Neuron (in vitro differentiated cells): ENCODE measurements around the gene ASB18.
A peak's percentile ranks its signal among the peaks of the same experiment; 100 is the strongest.

Source experiments
- H2AFZ ChIP-seq: one replicate; pipeline ENCODE4 v1.6.1; 2013; ENCODE audit warnings: low read depth, mild to moderate bottlenecking, inconsistent platforms, low read length, moderate library complexity
- H3K27me3 ChIP-seq: one replicate; pipeline ENCODE4 v1.6.1; 2013; ENCODE audit warnings: low read length; ENCODE audit not compliant: insufficient read depth
- H3K36me3 ChIP-seq: one replicate; pipeline ENCODE4 v1.6.1; 2013; ENCODE audit warnings: low read length; ENCODE audit not compliant: insufficient read depth
- H3K4me1 ChIP-seq: one replicate; pipeline ENCODE4 v1.6.1; 2013; ENCODE audit warnings: low read length; ENCODE audit not compliant: insufficient read depth
- H3K4me3 ChIP-seq: 2 replicates; pipeline ENCODE4 v1.5.1; 2013; ENCODE audit warnings: mild to moderate bottlenecking, low read length, moderate library complexity
- H3K9me3 ChIP-seq: one replicate; pipeline ENCODE4 v1.6.1; 2013; ENCODE audit warnings: low read length

Gene ASB18

GRCh38 chr2:236163471-236164200, 100.6 kb downstream of the ASB18 start:
- Histone ChIP-seq H3K9me3 (no peaks in the 10 kb centered on the region), H3K27me3 (no peaks in the 10 kb centered on the region), H2AFZ (no peak overlapping the region), H3K36me3 (peaks cover 31% of the 10 kb centered on the region), H3K4me3 (peak overlapping the region; percentile 67), H3K4me1 (peaks cover 55% of the 10 kb centered on the region)

GRCh38 chr2:236162882-236163470, 101.2 kb downstream of the ASB18 start:
- H3K36me3 ChIP-seq, result peaks cover 31% of the 10 kb centered on the region
- no peaks in the 10 kb centered on the region for H3K9me3 ChIP-seq
- no peak overlapping the region for H2AFZ ChIP-seq
- H3K4me3 ChIP-seq, result no peak overlapping the region
- no peaks in the 10 kb centered on the region for H3K27me3 ChIP-seq
- H3K4me1 ChIP-seq, result peaks cover 55% of the 10 kb centered on the region

GRCh38 chr2:236162031-236162845, 102.0 kb downstream of the ASB18 start:
- Histone ChIP-seq H3K9me3 (no peaks in the 10 kb centered on the region), H2AFZ (no peak overlapping the region), H3K4me3 (no peak overlapping the region), H3K4me1 (peaks cover 55% of the 10 kb centered on the region), H3K27me3 (no peaks in the 10 kb centered on the region), H3K36me3 (peaks cover 31% of the 10 kb centered on the region)

- no peak overlapping the region for H2AFZ ChIP-seq
- no peak overlapping the region for H3K4me3 ChIP-seq
- H3K9me3 ChIP-seq, result no peaks in the 10 kb centered on the region
- peaks cover 55% of the 10 kb centered on the region for H3K4me1 ChIP-seq
- H3K27me3 ChIP-seq, result no peaks in the 10 kb centered on the region
- peaks cover 31% of the 10 kb centered on the region for H3K36me3 ChIP-seq
These were observed 102.7 kb downstream of the ASB18 start for GRCh38 chr2:236161531-236161930.

GRCh38 chr2:236161082-236161462, 103.1 kb downstream of the ASB18 start:
- no peak overlapping the region for H2AFZ ChIP-seq

GRCh38 chr2:236160366-236161081, 103.7 kb downstream of the ASB18 start:
- Histone ChIP-seq H3K9me3 (no peaks in the 10 kb centered on the region), H2AFZ (no peak overlapping the region), H3K27me3 (no peaks in the 10 kb centered on the region), H3K4me3 (no peak overlapping the region), H3K36me3 (peaks cover 25% of the 10 kb centered on the region), H3K4me1 (peaks cover 47% of the 10 kb centered on the region)

More at GRCh38 chr2:236161082-236161462, 103.1 kb downstream of the ASB18 start:
- Histone ChIP-seq H3K4me3 (no peak overlapping the region), H3K9me3 (no peaks in the 10 kb centered on the region), H3K36me3 (peaks cover 31% of the 10 kb centered on the region), H3K4me1 (peaks cover 53% of the 10 kb centered on the region), H3K27me3 (no peaks in the 10 kb centered on the region)

- H3K4me3 ChIP-seq, result no peak overlapping the region
- peaks cover 40% of the 10 kb centered on the region for H3K4me1 ChIP-seq
- no peaks in the 10 kb centered on the region for H3K9me3 ChIP-seq
- H2AFZ ChIP-seq, result no peak overlapping the region
- H3K27me3 ChIP-seq, result no peaks in the 10 kb centered on the region
- H3K36me3 ChIP-seq, result peaks cover 18% of the 10 kb centered on the region
These were observed 104.4 kb downstream of the ASB18 start for GRCh38 chr2:236159778-236160170.

GRCh38 chr2:236158969-236159777, 105.0 kb downstream of the ASB18 start:
- Histone ChIP-seq H2AFZ (no peak overlapping the region), H3K36me3 (peaks cover 13% of the 10 kb centered on the region), H3K27me3 (no peaks in the 10 kb centered on the region), H3K4me3 (no peak overlapping the region), H3K4me1 (peaks cover 34% of the 10 kb centered on the region), H3K9me3 (no peaks in the 10 kb centered on the region)

- peaks cover 5% of the 10 kb centered on the region for H3K36me3 ChIP-seq
- H3K9me3 ChIP-seq, result no peaks in the 10 kb centered on the region
- peaks cover 28% of the 10 kb centered on the region for H3K4me1 ChIP-seq
- H2AFZ ChIP-seq, result no peak overlapping the region
- no peak overlapping the region for H3K4me3 ChIP-seq
- no peaks in the 10 kb centered on the region for H3K27me3 ChIP-seq
These were observed 106.2 kb downstream of the ASB18 start for GRCh38 chr2:236157815-236158498.

GRCh38 chr2:236157366-236157765, 106.8 kb downstream of the ASB18 start:
- H2AFZ ChIP-seq, result no peak overlapping the region
- H3K27me3 ChIP-seq, result no peaks in the 10 kb centered on the region
- no peaks in the 10 kb centered on the region for H3K9me3 ChIP-seq
- H3K36me3 ChIP-seq, result peaks cover under 1% of the 10 kb centered on the region
- no peak overlapping the region for H3K4me3 ChIP-seq
- peaks cover 28% of the 10 kb centered on the region for H3K4me1 ChIP-seq

GRCh38 chr2:236156860-236157194, 107.4 kb downstream of the ASB18 start:
- H3K27me3 ChIP-seq, result no peaks in the 10 kb centered on the region
- H3K4me3 ChIP-seq, result no peak overlapping the region
- no peaks in the 10 kb centered on the region for H3K36me3 ChIP-seq
- H3K4me1 ChIP-seq, result peaks cover 22% of the 10 kb centered on the region
- no peak overlapping the region for H2AFZ ChIP-seq
- H3K9me3 ChIP-seq, result no peaks in the 10 kb centered on the region
